K562 (cell line): ENCODE data around the gene ACSF3. TPM values are rescaled to one million over a fixed set of nuclear protein-coding genes. Genes with fewer than 3 reads are reported as not detected.
A peak's percentile ranks its signal among the peaks of the same experiment; 100 is the strongest.

Experiments used
- ATAC-seq: fragments of 200-7000 bp; cut with Tn5 transposase; 3 replicates; pipeline ENCODE4 v1.9.1; 2020; ENCODE audit warnings: moderate library complexity
- BruUV-seq: library from RNA; stranded (reverse); fragments of 400-500 nt; replicated peaks from 2 replicates; lab custom pipeline; 2021; lab: Mats Ljungman, UMichigan
- CTCF ChIA-PET: fragments of 300-600 bp; formaldehyde crosslinking; extraction: SDS; loops from one replicate; lab custom pipeline; 2021; ENCODE audit warnings: low intra/inter-chr PET ratio; lab: Yijun Ruan, JAX
- POLR2A ChIA-PET: fragments of 300-600, 350-650 bp; sonication (Branson Sonifier 250); formaldehyde crosslinking; extraction: SDS; loops from one replicate; lab custom pipeline; 2021; ENCODE audit warnings: antibody characterized with exemption, inconsistent platforms; lab: Yijun Ruan, JAX
- DNase-seq, 4 experiments: peaks; one replicate each; pipeline versions ENCODE4 v3.0.0 to v3.0.0-alpha.2; 2011 to 2018; ENCODE audit warnings: low spot score in 3 of 4, mixed read lengths in 3 of 4; ENCODE audit errors: extremely low read depth in 1 of 4
- FAIRE-seq: peaks from 2 replicates; lab custom pipeline; 2011; peaks lifted over from hg19 to GRCh38; lab: Jason Lieb, UNC
- H2AFZ ChIP-seq: 2 replicates; pipeline ENCODE4 v1.6.0; 2011; ENCODE audit warnings: low read depth, low read length, control low read depth, inconsistent platforms
- H3K27ac ChIP-seq: fragments of 200-600 bp; 3 replicates; pipeline ENCODE4 v1.8.0; 2011; ENCODE audit warnings: low read depth, mild to moderate bottlenecking, control low read depth, inconsistent platforms, low read length, moderate library complexity, mixed read lengths; ENCODE audit errors: extremely low read depth
- H3K27me3 ChIP-seq, 2 experiments: fragments of 300-600 bp in 1 of 2; 2 replicates in 1 of 2; 3 replicates in 1 of 2; pipeline versions ENCODE4 v1.6.0 to v1.8.0; 2011; ENCODE audit warnings: inconsistent platforms in 2 of 2, low read length in 2 of 2, mild to moderate bottlenecking in 1 of 2, mixed read lengths in 1 of 2, moderate library complexity in 1 of 2; ENCODE audit not compliant: control insufficient read depth in 2 of 2, insufficient read depth in 2 of 2
- H3K36me3 ChIP-seq: fragments of 300-600 bp; 3 replicates; pipeline ENCODE4 v1.8.0; 2011; ENCODE audit warnings: mild to moderate bottlenecking, low read length, inconsistent platforms; ENCODE audit not compliant: control insufficient read depth, insufficient read depth
- H3K4me1 ChIP-seq, 2 experiments: fragments of 200-600 bp in 1 of 2; replicated peaks in 1 of 2; 2 replicates in 1 of 2; 3 replicates in 1 of 2; pipeline versions ENCODE4 v1.5.1 to v1.8.0; 2011; ENCODE audit warnings: inconsistent platforms in 2 of 2, low read length in 2 of 2, mild to moderate bottlenecking in 1 of 2, mixed read lengths in 1 of 2, moderate library complexity in 1 of 2; ENCODE audit not compliant: control insufficient read depth in 2 of 2, insufficient read depth in 2 of 2
- H3K4me2 ChIP-seq: 2 replicates; pipeline ENCODE4 v1.6.1; 2011; ENCODE audit warnings: low read length, control low read depth, inconsistent platforms, mixed read lengths; ENCODE audit not compliant: insufficient read depth
- H3K4me3 ChIP-seq: fragments of 200-600 bp; sonication (generic), shearing (Covaris generic); 2 replicates; pipeline ENCODE4 v1.5.1; 2016; ENCODE audit warnings: control low read depth, inconsistent platforms
- H3K79me2 ChIP-seq: fragments of 200-600 bp; 3 replicates; pipeline ENCODE4 v1.8.0; 2011; ENCODE audit warnings: low read length, inconsistent platforms; ENCODE audit not compliant: control insufficient read depth, insufficient read depth
- H3K9ac ChIP-seq, 2 experiments: 2 replicates each; pipeline versions ENCODE4 v1.6.0 to v1.6.1; 2011; ENCODE audit warnings: low read depth in 2 of 2, low read length in 2 of 2, control low read depth in 1 of 2, inconsistent platforms in 1 of 2, mild to moderate bottlenecking in 1 of 2, mixed read lengths in 1 of 2; ENCODE audit not compliant: insufficient read depth in 1 of 2
- H3K9me1 ChIP-seq: one replicate; pipeline ENCODE4 v1.6.0; 2011; ENCODE audit warnings: inconsistent platforms, mild to moderate bottlenecking, low read length, moderate library complexity; ENCODE audit not compliant: control insufficient read depth, insufficient read depth
- H3K9me3 ChIP-seq: replicated peaks from 2 replicates; pipeline ENCODE4 v1.5.1; 2011; ENCODE audit warnings: low read depth, low read length, inconsistent platforms; ENCODE audit not compliant: control insufficient read depth, insufficient read depth
- H4K20me1 ChIP-seq: replicated peaks from 2 replicates; pipeline ENCODE4 v1.6.1; 2011; ENCODE audit warnings: low read length, inconsistent platforms, mixed read lengths; ENCODE audit not compliant: control insufficient read depth, insufficient read depth
- ARID1B ChIP-seq: fragments of 450-650 bp; IDR thresholded peaks from 2 replicates; pipeline ENCODE4 v1.6.1; 2016; ENCODE audit warnings: antibody characterized with exemption, mild to moderate bottlenecking, inconsistent platforms
- HDAC8 ChIP-seq: fragments of 450-650 bp; IDR thresholded peaks from 2 replicates; pipeline ENCODE4 v1.6.1; 2016; ENCODE audit warnings: mild to moderate bottlenecking, missing genetic modification characterization, moderate library complexity, missing compliant biosample characterization
- KDM4B ChIP-seq, 2 experiments: fragments of 450-650 bp in 1 of 2; sonication (generic) in 1 of 2; IDR thresholded peaks; 2 replicates each; pipeline ENCODE4 v1.6.1; 2016 to 2017; ENCODE audit warnings: borderline replicate concordance in 2 of 2, antibody characterized with exemption in 1 of 2, low read depth in 1 of 2, mild to moderate bottlenecking in 1 of 2
- NCOA4 ChIP-seq: fragments of 450-650 bp; IDR thresholded peaks from 2 replicates; pipeline ENCODE4 v1.6.1; 2018; ENCODE audit warnings: mild to moderate bottlenecking; ENCODE audit not compliant: partially characterized antibody
- PATZ1 ChIP-seq: fragments of 250-450 bp; sonication (Bioruptor Pico); IDR thresholded peaks from 2 replicates; pipeline ENCODE4 v1.5.0; 2020; ENCODE audit warnings: mild to moderate bottlenecking, borderline replicate concordance
- PCBP1 ChIP-seq: fragments of 200-400 bp; formaldehyde crosslinking; IDR thresholded peaks from 2 replicates; pipeline ENCODE4 v1.6.1; 2018; ENCODE audit warnings: mild to moderate bottlenecking, low read depth, low read length; ENCODE audit not compliant: poor library complexity, severe bottlenecking
- POLR2AphosphoS2 ChIP-seq: IDR thresholded peaks from 2 replicates; pipeline ENCODE4 v1.6.1; 2012; ENCODE audit warnings: low read length, improper control_type of control experiment
- RBFOX2 ChIP-seq: fragments of 200-400 bp; formaldehyde crosslinking; IDR thresholded peaks from 2 replicates; pipeline ENCODE4 v1.6.1; 2017; ENCODE audit warnings: low read depth, mild to moderate bottlenecking, low read length, moderate library complexity
- RUNX1 ChIP-seq: sonication (generic); IDR thresholded peaks from 2 replicates; pipeline ENCODE4 v1.6.1; 2016; ENCODE audit warnings: antibody characterized with exemption, low read depth
- TFAM ChIP-seq: fragments of 250-450 bp; sonication (Bioruptor Pico); conservative IDR thresholded peaks from 2 replicates; pipeline ENCODE4 v1.5.0; 2021; ENCODE audit warnings: mild to moderate bottlenecking, moderate library complexity
- TRIM28 ChIP-seq: fragments of 450-650 bp; IDR thresholded peaks from 2 replicates; pipeline ENCODE4 v1.6.1; 2017
- ZBTB7A ChIP-seq: IDR thresholded peaks from 2 replicates; pipeline ENCODE4 v1.6.1; 2011; ENCODE audit warnings: low read depth, mild to moderate bottlenecking, low read length, moderate library complexity, borderline replicate concordance; ENCODE audit not compliant: control insufficient read depth
- ZNF311 ChIP-seq: fragments of 250-450 bp; sonication (Bioruptor Pico); IDR thresholded peaks from 2 replicates; pipeline ENCODE4 v1.4.0; 2020; ENCODE audit warnings: mild to moderate bottlenecking, moderate library complexity
- ZNF41 ChIP-seq: fragments of 250-450 bp; sonication (Bioruptor Pico); conservative IDR thresholded peaks from 2 replicates; pipeline ENCODE4 v1.4.0; 2020; ENCODE audit warnings: mild to moderate bottlenecking
- WGBS: fragments of 100-300 bp; shearing (Covaris generic); methylation state at CpG from one replicate; pipeline ENCODE4 v1.1.6; 2016; ENCODE audit warnings: low coverage, mixed read lengths; ENCODE audit not compliant: insufficient coverage; ENCODE audit errors: missing lambda C conversion rate; 5-methylcytosine and 5-hydroxymethylcytosine counted together
- in situ Hi-C: fragments of 300-500 bp; cut with MboI; formaldehyde crosslinking; loops from 4 replicates; pipeline ENCODE4 v1.15.0; 2018; ENCODE audit warnings: inconsistent platforms, mixed read lengths
- intact Hi-C: fragments of 100-400 bp; cut with micrococcal nuclease; formaldehyde crosslinking; loops from 2 replicates; pipeline ENCODE4 v1.14.2; 2022
- polyA plus RNA-seq, 8 experiments: library from polyadenylated mRNA; depleted of rRNA in 4 of 8; stranded (reverse) in 5 of 8; unstranded in 3 of 8; fragments of >200 nt; fragmentation: Nextera tagmentation in 2 of 8; fragmentation: Illumina TruSeq in 1 of 8; extraction: Ambion mirVana in 2 of 8; extraction: Trizol in 1 of 8; gene quantifications; 2 replicates each; pipeline versions ENCODE4 v1.2.1 to v1.2.3, GENCODE V29; 2011 to 2014; ENCODE audit warnings: inconsistent platforms in 1 of 8, missing spikeins in 1 of 8
- total RNA-seq, 7 experiments: library from RNA; depleted of rRNA in 6 of 7; stranded (reverse); fragments of >200 nt in 6 of 7; fragmentation: Illumina TruSeq in 2 of 7; extraction: Trizol in 2 of 7; gene quantifications; 2 replicates each; pipeline versions ENCODE4 v1.2.1 to v1.2.3, GENCODE V29; 2011 to 2021; ENCODE audit warnings: low replicate concordance in 1 of 7

Gene ACSF3
- total and polyA plus RNA-seq, 9 of the 15 experiments (the other 6 are each of a cell fraction or from before 2014, with no cell fraction given): 0.77 to 32.8 (median 14.7) TPM

- no peaks in the 10 kb centered on the region; the same call in 1 of the 2 replicates for H4K20me1 ChIP-seq
- peaks cover 7 to 15% of the 10 kb centered on the region in 2 experiments for H3K27me3 ChIP-seq
- no peak for DNase-seq
- peak overlapping the region; percentile 58; the same call in 1 of the 2 replicates for H3K4me2 ChIP-seq
- peaks cover 5% of the 10 kb centered on the region for H3K9me3 ChIP-seq
- no peak overlapping the region; the same call in 1 of the 2 replicates for H2AFZ ChIP-seq
- ChIA-PET POLR2A (no interaction called here), CTCF (no interaction called here)
- no peaks in the 10 kb centered on the region for H3K9me1 ChIP-seq
- no peak for ATAC-seq
- in situ Hi-C loops: no loop called here
- no peaks in the 10 kb centered on the region for H3K79me2 ChIP-seq
- H3K4me1 ChIP-seq: peaks cover 0 to 56% of the 10 kb centered on the region in 2 experiments; a peak in 2 of 5 replicates
- WGBS: 15% methylated on average over 26 of the region's 58 CpGs
- H3K27ac ChIP-seq: no peak overlapping the region
- H3K36me3 ChIP-seq: no peaks in the 10 kb centered on the region
- H3K4me3 ChIP-seq: peak overlapping the region; percentile 26; the same call in 1 of the 2 replicates
- no peak for TF ChIP-seq NCOA4
- no peak for TF ChIP-seq POLR2AphosphoS2
- TF ChIP-seq PCBP1: peak; percentile 23
- no peak for TF ChIP-seq ARID1B
- peak; percentile 31; the same call in 1 of the 2 replicates for TF ChIP-seq ZBTB7A
- TF ChIP-seq ZNF41 (CRISPR knock-in tag): no peak
- no peak for TF ChIP-seq HDAC8 (tag)
- no peak for TF ChIP-seq TRIM28
- 0 out of 2 replicates have a peak, but pooled peaks have one; percentile 11 for TF ChIP-seq RBFOX2
- no peak for TF ChIP-seq ZNF311 (CRISPR knock-in tag)
- TF ChIP-seq RUNX1: no peak
- TF ChIP-seq TFAM: no peak
- no peak for TF ChIP-seq KDM4B (IDR thresholded peaks at IDR 0.05; ENCODE audit: borderline replicate concordance in 2 of 2, low read depth in 1 of 2)
- no peak for TF ChIP-seq PATZ1 (CRISPR knock-in tag)
- intact Hi-C loops: loop anchor here (1.0 kb wide), 1 partner anchor 30 kb away; the partner anchor contains the start of gene CDH15
- peak overlapping the region in 1 of 2 experiments; percentile 89; a peak in 2 of 4 replicates for H3K9ac ChIP-seq
- BruUV-seq: no TSS peak
- no peak for FAIRE-seq
Observed at GRCh38 chr16:89200850-89201411, 107.3 kb downstream of the ACSF3 start.
